GM18526 (cell line): ENCODE results near the gene CACNA1F.

Experiments used
- POLR2A ChIP-seq: IDR thresholded peaks from 3 replicates; pipeline ENCODE4 v1.6.1; 2011; ENCODE audit not compliant: insufficient read length; ENCODE audit errors: extremely low read depth

Gene CACNA1F

DNA sequence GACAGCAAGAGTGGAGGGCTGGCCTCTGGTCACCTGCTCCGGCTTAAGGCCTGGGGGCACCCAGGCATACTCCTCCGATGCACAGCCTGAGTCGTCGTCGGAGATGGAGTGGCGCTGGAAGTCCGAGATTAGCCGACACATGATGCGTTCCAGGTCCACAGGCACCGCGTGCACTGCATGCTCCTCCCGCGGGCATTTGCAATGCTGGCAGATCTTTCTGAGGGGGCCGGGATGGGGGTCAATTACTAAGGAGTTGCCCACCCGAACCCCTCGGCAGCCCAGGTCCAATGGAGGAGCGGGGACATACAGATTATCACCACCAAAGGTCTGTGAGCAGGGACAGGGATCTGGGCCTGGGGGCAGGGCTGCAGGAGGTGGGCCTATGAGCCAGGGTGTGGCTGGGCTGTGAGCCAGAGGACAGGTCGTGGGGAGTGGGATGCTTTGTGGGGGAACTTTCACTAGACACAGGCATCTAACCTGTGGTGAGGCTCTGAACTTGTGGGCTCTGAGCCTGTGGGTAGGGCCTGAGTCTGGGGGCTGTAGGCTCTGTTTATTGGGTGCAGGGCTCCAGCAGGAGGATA lies 49.3 kb downstream of the CACNA1F start:
- TF ChIP-seq POLR2A = no peak

DNA sequence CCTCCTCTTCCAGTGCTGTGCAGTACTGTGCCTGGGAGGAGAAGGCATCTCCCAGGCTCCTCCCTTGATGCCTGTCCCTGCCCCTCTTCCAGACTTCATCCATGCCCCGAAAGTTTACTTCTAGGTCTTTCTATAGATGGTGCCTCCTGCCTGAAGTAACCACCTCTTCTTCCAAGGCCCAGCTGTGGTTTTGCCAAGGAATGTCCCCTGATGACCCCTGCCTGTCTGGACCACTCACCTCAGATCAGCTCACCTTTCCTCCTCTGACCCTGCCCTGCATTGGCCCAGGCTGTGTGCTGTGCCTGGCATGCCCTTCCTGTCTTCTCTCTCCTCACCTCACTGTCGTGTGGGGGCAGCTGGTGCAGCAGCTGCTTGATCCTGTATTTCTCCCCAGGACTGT lies 53.8 kb downstream of the CACNA1F start:
- no peak for TF ChIP-seq POLR2A

DNA sequence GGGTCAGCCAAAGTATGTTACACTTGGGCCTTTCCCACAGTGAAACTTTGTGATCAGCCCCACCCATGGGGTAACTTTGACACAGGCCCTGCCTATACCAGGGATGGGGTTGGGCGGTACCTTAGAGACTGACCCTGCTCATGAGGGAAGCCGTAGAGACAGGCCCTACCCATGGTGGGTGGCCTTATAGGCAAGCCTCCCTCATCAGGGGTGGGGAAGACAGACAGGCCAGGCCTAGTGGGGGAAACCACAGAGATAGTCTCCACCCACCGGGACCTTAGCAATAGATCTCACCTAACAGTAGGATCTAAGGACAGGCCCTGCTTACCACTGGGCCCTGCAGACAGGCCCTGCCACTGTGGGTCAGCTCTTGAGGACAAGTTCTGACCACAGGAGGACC lies 54.6 kb downstream of the CACNA1F start:
- no peak for TF ChIP-seq POLR2A

DNA sequence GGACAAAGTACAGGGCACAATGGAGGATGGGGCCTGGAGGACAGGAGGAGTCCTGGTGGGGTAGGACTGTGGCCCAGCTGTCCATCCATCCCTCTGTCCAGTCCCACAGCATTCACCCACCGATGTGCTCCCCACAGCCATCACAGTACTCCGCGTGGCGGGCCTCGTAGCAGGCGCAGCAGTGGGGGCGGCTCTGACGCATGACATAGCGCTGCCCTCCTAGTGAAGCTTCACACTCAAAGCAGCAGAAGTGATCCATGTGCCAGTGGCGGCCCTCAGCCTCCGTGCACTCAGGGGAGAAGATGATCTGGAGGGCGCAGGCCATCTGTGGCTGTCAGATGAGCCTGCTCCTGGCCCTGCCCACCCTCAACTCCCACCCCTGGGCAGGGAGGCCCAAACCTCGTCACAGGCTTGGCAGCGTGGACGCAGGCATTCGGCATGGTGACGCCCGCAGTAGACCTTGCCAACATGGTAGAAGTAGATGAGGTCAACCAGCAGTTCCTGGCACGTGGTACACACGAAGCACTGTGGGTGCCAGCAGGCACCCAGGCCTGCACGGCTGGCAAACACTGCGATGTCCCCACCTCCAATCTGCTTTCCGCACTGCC lies 55.2 kb downstream of the CACNA1F start:
- no peak for TF ChIP-seq POLR2A

DNA sequence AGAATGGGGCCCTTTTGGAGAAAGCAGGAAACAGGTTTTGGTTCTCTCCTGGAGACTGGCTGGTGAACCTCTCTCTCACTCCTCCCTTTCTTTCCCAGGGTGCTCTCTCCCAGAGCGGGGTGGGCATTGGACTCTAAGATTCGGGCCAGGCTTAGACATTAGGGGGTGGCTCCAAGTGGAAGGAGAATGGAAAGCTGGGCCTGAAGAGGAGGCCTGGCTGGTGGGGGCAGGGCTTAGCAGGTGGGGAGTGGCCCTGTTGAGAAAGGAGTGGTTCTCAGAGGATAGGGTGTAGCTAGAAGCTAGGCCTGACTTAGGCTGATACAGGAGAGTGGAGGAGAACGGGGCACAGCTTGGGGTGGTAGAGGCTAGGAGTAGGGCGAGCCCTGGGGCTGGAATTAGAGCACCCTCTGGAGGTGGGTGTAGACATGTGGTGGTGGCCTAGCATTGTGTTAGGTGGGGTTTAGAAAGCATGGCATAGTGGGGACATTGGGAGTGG lies 55.8 kb downstream of the CACNA1F start:
- no peak for TF ChIP-seq POLR2A

DNA sequence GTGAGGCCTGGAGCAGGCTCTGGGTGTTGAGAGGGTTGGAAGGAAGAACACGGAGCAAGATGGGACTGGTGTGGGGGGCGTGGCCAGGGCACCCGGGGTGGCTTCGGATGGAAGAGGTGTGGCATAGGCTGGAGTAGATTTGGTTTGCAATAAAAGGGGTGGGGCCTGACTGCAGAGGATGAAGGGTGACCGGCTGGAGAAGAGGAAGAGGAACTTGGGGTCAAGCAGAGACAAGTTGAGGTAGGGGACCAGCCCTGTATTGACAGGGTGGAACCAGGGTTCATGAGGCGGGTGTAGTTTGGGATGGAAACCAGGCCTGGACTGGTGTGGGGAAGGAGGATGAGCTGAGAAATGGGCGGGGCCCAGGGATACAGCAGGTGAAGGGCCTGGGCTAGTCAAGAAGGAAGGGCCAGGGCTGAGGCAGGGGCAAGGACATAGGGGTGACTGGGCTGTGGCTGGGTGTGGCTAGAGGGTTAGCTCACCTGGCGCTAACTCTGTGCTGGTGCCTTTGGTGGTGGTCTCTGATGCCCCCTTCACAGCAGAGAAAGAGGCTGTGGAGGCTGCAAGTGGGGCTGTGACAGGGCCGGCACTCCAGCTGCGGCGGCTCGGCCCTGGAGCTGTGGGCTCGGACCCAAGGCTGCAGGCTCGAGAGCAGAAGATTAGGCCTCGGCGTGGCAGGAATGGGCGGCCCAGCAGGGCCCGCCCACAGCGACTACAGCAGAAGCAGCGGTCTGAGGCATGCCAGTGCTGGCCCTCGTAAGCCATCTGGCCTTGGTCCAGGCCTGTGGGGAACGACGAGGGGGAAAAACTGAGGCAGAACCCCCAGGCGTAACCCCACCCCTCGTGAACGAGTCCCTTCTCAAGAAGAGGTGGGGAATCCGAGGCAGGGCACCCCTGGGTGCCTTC lies 56.5 kb downstream of the CACNA1F start:
- no peak for TF ChIP-seq POLR2A

DNA sequence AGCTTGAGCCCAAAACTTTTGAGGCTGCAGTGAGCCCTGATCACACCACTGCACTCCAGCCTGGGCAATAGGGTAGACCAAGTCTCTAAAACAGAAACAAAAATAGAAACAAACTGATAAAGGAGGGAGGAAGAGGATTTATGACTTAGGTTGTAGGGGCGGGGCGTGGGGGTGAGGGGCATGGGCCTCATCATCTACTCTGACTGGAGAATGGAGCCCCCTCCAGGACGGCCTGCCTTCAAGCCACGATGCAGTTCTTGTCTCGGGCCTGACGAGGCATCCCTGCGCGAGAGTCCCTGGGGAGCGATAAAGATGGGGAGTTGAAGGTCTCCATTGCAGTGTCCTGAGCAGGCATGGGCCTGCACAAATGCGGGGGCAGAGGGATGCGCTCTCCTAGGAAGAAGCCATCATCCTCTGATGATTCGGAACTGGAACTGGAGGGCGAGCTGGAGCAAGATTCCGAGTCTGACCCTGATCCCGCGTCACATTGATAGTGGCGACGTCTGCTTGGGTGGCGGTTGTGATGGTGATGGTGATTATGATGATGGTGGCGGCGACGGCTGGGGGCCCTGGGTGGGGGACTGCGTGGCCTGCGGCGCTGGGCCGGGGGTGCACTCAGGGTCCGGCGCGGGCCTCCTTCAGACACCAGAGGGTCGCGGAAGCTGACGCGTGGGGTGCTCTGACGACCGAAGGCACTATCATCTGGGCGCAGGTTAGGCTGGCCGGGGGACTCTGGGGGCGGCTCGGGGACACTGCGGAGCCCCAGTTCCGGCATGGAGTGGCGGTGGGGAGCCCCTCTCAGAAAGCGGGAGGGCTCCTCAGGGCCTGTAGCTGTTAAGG lies 57.5 kb downstream of the CACNA1F start:
- TF ChIP-seq POLR2A = peak; percentile 22

DNA sequence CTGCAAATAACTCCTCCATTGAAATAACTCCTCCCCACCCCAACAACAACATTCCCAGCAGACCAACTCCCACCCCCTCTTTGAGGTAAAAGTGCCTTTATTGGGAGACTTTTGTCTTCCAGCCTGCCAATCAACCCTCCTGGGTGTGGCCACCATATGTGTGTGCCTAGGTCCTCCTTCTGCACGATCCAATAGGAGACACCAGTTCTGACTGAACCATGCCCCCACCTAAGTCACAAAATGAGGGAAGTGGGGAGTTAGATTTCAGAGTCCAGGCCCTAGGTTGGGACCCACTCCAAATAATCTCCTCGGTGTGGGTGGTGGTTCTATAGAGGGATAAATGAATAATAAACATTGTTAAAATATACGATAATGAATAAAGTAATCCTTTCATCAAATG lies 58.4 kb downstream of the CACNA1F start:
- TF ChIP-seq POLR2A = no peak

DNA sequence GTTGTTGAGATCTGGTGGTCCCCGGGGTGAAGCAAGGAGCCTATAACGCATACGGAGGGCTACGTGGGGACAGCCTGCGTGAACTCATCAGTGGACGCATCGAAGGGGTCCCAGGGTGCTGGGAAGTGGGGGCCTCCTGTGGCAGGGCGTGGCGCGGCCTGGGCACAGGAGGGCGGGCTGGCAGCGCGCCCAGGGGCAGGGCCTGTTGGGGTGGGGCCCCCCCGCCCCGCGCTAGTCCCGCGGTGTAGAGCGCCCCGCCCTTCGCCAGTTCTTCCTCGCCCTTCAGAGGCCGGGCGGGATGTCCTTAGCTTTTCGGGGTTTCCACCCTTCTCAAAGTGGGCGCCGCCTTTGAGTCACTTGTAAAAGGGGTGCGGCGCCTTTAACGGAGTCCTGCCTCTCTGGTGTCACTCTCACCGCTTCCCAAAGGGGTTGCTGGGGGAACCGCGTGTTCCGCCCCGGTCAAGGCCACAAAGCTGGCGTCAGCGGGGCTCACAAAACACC lies 60.8 kb downstream of the CACNA1F start:
- no peak for TF ChIP-seq POLR2A

DNA sequence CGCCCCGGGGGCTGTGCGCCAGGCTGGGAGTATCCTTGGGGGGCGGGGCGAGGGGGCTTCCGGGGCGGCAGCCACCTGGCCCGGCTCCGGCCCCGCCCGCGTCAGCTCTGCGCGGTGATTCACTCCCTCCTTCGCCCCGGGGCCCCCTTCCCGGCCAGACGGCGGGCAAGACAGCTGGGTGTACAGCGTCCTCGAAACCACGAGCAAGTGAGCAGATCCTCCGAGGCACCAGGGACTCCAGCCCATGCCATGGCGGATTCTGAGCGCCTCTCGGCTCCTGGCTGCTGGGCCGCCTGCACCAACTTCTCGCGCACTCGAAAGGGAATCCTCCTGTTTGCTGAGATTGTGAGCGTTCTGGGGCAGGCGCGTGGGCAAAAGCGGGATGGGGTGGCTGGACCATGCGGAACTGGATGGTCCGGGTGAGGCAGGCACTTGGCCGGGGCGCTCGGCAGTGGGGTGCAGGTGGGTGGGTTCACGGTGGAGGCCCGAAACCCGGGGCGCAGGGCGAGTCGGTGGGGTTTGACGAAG lies 61.3 kb downstream of the CACNA1F start, which contains the start of gene PLP2:
Gene PLP2 (plus strand): TSS at position 147 of the 528 bp plus-strand sequence. CDS start 103 bp downstream, at position 250.
- TF ChIP-seq POLR2A = peak; percentile 65

DNA sequence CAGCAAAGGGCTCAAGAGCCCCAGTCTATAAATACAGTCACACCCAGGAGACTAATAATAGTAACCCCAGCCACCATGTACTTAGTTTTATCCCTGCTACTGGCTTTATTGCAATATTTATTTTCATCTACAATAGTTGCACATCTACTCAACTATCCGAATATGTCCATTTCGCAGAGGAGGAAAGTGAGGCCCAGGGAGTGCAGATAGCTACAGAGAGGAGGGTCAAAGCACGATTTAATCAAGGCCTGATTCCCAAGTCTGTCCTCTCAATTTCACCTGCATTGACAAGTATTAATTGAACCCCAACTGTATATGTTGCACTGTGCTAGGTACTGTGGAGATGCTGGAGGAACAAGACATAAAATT lies 65.4 kb downstream of the CACNA1F start:
- TF ChIP-seq POLR2A = no peak

DNA sequence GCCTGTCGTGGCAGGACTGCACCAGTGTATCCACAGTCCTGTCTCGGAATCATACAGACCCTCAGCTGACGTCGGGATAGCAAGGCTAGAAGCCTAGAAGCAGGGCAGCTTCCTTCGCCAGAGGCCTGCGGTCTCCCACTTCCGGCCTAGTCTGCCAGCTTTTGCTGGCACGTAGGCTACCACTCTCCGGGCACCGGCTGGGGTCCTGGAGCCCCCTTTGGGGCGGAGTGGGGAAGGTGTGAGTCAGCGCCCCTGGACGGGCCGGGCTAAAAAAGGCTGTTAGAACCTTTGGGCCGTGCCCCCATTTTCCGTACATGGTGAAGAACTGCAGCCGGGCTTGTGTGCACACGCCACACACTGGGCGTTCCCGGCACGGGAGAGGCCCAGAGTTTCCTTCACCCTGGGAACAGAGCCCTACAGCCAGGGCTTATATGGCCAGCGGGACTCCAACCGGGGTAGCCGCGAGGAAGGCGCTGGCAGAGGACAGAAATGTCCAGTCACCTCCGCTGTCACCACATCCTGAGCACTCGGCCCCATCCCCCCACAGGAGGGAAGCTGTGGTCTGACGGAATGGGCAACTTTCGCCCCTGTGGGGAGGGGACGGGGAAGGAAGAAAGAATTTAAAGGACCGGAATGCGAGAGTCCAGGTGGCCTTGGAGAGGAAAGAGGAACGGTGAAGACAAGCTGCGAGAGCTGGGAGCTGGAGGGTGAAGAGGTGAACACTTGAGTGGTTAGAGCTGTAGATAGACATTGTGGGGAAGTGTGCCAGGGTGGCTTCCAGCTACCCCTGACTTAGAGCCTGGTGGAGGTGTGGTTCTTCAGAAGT lies 66.0 kb downstream of the CACNA1F start:
- TF ChIP-seq POLR2A = peak; percentile 43

DNA sequence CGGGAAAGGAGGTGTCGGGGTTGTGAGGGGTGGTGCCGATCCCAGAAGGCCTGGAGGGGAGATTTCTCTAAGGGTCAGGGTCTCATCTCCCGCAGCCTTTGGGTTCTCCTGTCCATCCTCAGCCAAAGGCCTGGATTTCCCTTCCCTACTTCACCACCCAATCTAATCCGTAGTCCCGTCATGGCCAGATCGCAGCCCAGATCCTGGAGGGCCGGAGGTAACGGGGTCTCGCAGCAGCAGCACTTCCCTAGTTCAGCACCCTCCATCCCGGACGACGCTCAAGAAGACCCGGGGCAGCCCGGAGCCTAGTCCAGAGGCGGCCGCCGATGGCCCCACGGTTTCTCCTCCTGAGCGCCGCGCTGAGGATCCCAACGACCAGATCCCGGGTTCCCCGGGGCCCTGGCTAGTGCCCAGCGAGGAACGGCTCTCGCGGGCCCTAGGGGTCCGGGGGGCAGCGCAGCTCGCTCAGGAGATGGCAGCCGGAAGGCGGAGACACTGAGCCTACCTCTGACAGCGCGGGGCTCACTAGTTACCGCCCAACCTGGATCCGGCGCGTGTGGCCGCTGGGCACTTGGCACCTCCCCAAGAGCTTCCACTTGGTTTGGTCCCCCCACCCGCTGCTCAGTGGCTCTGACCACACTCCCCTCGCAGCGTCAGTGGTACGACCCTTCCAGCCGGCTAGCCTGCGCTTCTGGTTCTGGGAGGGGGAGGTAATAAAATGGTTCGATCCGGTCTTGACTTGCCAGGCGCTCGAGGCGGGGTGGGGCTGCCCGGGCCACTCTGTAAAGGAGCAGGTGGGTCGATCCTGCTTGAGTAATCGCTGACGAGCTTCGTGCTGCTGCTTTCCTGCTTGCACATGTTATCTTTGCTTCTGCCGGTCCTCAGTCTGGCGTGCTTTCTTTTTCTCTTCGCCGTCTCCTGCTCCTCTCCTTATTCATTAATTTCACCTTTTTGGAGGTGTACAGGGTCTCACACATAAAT lies 66.9 kb downstream of the CACNA1F start:
- TF ChIP-seq POLR2A = no peak
